Astrocyte of the spinal cord (primary cell): Measurements from ENCODE around the gene RNF157.

Source experiments
- DNase-seq: peaks from one replicate; pipeline ENCODE4 v3.0.0; 2011; ENCODE audit warnings: low read depth, low spot score
- H3K4me3 ChIP-seq: 2 replicates; pipeline ENCODE4 v1.5.1; 2011; ENCODE audit warnings: low read depth, mild to moderate bottlenecking, low read length, moderate library complexity
- in situ Hi-C: cut with HindIII; loops from 2 replicates; pipeline ENCODE4 v1.10.0; 2017; ENCODE audit warnings: low sequenced_read_pairs
- TF ChIP-seq, protein P1 (sequence below): IDR thresholded peaks from 2 replicates; pipeline ENCODE4 v1.5.1; 2012; ENCODE audit warnings: low read depth, mild to moderate bottlenecking, low read length, inconsistent platforms

Gene RNF157

DNA sequence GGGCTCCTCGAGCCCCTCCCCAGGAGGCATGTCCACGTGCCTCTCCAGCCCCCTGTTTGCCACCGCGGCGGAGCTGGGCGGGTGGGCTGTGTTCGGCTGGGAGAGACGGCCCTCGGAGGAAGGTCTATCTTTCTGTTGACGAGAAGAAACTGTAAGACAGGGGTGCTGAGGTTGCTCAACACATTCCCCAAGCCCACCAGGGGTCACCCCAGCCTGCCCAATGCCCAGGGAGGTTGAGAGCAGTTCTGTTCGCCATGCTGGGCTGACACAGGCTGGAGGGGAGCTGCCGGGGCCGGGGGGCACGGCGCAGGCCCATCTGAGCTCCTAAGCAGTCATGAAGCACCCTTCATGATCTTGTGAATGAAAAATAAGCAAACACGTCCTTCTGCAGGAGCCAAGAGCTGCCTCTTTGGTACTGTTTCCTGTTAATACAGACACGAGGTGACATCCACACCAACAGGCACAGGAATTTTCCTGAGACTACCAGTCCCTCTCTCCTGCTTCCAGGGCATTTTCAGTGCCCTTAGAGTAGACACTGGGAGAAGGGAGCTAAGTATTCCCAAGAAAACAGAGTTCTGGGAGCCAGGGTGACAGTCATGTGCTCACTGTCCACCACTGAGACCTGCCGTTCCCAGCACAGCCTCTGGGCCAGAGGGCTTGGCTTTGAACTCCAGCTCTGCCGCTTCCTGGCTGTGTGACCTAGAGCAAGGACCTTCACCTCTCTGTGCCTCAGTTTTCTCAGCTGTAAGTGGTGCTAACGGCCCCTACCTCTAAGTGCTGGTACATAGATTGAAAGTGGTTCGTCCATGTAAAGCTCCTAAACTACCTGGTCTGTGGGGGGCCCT lies 34.0 kb upstream of the RNF157 start:
- no peak for DNase-seq
- TF ChIP-seq, protein P1, sequence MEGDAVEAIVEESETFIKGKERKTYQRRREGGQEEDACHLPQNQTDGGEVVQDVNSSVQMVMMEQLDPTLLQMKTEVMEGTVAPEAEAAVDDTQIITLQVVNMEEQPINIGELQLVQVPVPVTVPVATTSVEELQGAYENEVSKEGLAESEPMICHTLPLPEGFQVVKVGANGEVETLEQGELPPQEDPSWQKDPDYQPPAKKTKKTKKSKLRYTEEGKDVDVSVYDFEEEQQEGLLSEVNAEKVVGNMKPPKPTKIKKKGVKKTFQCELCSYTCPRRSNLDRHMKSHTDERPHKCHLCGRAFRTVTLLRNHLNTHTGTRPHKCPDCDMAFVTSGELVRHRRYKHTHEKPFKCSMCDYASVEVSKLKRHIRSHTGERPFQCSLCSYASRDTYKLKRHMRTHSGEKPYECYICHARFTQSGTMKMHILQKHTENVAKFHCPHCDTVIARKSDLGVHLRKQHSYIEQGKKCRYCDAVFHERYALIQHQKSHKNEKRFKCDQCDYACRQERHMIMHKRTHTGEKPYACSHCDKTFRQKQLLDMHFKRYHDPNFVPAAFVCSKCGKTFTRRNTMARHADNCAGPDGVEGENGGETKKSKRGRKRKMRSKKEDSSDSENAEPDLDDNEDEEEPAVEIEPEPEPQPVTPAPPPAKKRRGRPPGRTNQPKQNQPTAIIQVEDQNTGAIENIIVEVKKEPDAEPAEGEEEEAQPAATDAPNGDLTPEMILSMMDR: no peak
- in situ Hi-C loops: no loop called here
- H3K4me3 ChIP-seq: no peak overlapping the region

DNA sequence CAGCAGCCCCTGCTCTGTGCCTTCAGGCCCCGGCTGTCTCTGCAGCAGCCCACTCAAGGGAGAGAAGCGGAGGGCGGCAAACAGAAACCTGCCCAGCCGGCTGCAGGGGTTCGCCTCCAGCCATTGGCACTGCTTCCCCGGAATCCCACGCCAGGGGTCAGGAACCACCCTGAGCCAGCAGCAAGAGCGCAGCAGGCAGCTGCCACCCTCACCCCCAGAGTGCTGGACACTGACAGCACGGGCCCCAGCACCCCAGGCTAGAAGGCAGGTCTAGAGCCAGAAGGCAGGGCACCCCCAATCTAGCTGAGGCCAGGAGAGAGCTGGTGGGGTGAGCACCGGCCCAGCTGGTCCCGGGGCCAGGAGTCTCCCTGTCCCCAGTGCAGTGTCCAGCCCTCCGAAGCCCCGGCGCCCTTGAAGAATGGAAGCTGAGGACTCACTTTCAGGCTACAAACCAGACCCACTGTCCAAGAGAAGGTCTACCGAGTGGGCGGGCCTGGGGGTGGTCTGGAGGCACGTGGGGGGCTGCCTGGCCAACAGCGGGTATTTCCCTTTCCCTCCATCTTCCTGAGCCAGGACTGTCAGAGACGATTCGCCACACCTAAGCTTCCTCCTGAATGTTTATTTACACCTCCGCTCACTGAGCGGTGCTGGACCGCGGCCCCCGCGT lies 33.3 kb upstream of the RNF157 start:
- DNase-seq: no peak
- H3K4me3 ChIP-seq: no peak overlapping the region

DNA sequence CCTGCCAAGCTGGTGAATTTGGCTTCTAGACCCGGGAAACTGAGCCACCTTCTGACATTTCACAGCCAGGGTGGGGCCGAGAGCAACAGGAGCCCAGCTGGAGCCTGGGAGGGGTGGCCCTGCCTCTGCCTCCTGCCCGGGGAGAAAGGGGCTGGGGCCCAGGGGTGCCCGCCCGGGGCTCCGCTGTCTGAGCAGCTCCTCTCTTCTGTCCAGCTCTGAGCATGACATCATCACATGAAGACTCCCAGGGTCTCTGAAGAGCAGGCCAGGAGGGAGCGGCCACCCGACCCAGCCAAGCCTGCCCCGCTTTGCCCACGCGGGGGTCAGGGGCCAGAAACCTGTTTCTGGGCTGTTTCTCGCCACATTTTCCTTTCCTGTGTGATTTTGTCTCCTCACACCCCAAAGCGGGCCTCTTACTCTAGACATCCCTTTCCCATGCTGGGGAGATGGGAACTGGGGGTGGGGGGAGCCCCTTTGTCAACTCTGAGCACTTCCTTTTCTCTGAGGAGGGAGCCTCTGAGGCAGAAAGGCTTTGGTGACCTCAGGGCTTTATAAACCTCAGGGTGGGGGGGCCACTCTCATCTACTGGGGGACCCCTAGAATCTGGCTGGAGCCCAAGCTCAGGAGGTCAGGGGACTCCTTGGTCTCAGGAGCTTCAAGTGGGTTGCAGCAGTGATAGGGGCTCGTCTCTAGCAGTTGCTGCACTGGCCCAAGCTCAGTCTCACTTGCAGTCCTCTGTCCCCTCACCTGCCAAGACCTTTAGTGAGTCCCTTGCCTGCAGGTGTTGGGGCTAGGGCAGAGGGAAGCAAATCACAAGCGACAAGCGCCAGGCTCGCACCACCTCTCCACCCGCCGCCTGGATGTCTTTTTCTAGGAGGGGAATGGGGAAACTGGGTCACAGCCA lies 32.5 kb upstream of the RNF157 start:
- no peak for DNase-seq
- no peak overlapping the region for H3K4me3 ChIP-seq
- in situ Hi-C loops: no loop called here
- TF ChIP-seq, protein P1: no peak

More for the DNA sequence above, 33.3 kb upstream of the RNF157 start:
- in situ Hi-C loops: no loop called here
- TF ChIP-seq, protein P1: no peak

DNA sequence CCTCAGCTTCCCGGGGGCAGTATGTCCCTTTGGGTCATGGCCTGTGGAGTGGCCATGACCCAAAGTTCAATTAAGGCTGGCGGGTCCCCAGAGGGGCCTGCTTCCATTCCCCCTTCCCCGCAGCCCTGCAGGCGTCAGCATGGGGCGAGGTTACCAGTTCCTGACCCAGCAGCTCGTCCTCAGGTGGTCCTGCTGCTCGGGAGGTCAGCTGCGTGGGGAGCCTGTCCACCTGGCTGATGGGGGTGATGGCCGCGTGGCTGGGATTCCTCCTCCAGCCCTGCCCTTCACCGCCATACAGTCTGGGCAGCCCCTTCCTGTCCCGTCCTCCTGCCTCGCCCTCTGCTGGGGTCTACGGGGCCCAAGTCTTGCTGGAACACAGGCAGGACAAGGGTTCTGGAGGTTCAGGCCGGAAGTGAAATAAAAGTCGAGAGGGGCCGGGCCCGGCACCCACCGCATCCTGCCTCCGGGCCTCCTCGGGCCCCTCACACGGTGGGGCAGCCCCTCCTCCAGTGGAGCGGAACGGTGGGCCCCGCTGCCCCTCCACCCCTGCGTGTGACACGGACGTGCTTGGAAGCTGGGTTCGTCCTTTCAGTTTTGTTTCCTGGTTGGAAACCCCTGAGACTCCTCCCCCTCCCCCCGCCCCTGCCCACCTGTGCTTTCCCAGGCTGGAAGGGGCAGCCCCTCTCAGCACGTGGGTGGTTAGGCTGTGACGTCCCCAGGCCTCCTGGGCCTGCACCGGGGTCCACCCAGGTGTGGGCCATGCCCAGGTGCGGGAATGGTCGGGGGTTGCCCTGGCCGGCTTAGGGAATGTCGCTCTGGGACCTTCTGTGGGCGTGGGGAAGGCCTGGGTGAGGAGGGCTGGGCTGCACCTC lies 31.6 kb upstream of the RNF157 start:
- in situ Hi-C loops: no loop called here
- TF ChIP-seq, protein P1: no peak
- H3K4me3 ChIP-seq: no peak overlapping the region
- no peak for DNase-seq

DNA sequence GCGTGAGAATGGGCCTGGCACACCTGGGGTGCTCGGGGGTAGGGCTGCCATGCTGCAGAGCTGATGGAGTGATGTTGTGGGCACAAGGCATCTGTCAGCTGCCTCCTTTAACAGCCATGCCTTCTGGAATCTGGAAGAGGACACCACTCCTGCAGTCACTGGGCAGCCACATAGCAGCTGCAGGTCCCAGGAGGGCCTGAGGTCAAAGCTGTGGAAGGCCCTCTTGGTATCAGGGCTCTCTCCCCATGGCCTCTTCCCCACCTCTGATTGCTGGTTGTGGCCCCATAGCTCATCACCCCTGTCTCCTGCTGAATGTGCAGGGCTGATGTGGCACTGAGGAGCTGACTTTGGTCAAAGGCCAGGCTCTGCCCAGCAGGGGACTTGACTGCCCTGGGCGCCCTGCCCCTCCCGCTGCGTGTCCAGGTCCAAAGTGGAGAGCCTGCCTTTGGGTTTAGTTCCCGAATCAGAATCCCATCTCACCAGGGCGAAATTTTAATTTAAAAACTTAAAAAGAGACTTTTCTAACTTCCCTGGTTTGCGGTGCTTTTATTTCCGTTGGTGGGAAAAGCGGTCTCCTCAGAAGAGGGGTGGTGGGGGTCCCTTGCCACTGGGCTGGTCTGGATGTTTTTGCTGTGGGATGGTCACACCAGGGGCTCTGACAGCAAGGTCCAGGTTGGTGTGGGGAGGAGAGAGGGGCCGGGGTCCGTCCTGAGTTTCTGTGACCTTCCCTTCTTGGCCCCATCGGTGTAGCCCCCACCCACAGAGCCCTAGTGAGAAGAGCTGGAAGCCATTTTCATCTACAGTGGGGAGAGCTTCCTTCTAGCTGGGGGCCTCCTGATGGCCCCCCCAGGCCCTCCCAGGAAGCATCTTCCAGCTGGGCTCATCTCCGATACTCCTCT lies 30.7 kb upstream of the RNF157 start:
- no peak overlapping the region for H3K4me3 ChIP-seq
- in situ Hi-C loops: no loop called here
- no peak for DNase-seq
- TF ChIP-seq, protein P1: no peak
